K562 (cell line): ENCODE measurements around the gene WWC2. TPM values are rescaled to one million over a fixed set of nuclear protein-coding genes. Genes with fewer than 3 reads are reported as not detected.

ENCODE experiments used
- ATAC-seq: fragments of 200-7000 bp; cut with Tn5 transposase; 3 replicates; pipeline ENCODE4 v1.9.1; 2020; ENCODE audit warnings: moderate library complexity
- BruUV-seq: library from RNA; stranded (reverse); fragments of 400-500 nt; replicated peaks from 2 replicates; lab custom pipeline; 2021; lab: Mats Ljungman, UMichigan
- CTCF ChIA-PET: fragments of 300-600 bp; formaldehyde crosslinking; extraction: SDS; loops from one replicate; lab custom pipeline; 2021; ENCODE audit warnings: low intra/inter-chr PET ratio; lab: Yijun Ruan, JAX
- POLR2A ChIA-PET: fragments of 300-600, 350-650 bp; sonication (Branson Sonifier 250); formaldehyde crosslinking; extraction: SDS; loops from one replicate; lab custom pipeline; 2021; ENCODE audit warnings: antibody characterized with exemption, inconsistent platforms; lab: Yijun Ruan, JAX
- DNase-seq, 4 experiments: peaks; one replicate each; pipeline versions ENCODE4 v3.0.0 to v3.0.0-alpha.2; 2011 to 2018; ENCODE audit warnings: low spot score in 3 of 4, mixed read lengths in 3 of 4; ENCODE audit errors: extremely low read depth in 1 of 4
- FAIRE-seq: peaks from 2 replicates; lab custom pipeline; 2011; peaks lifted over from hg19 to GRCh38; lab: Jason Lieb, UNC
- H2AFZ ChIP-seq: 2 replicates; pipeline ENCODE4 v1.6.0; 2011; ENCODE audit warnings: low read depth, low read length, control low read depth, inconsistent platforms
- H3K27ac ChIP-seq: fragments of 200-600 bp; 3 replicates; pipeline ENCODE4 v1.8.0; 2011; ENCODE audit warnings: low read depth, mild to moderate bottlenecking, control low read depth, inconsistent platforms, low read length, moderate library complexity, mixed read lengths; ENCODE audit errors: extremely low read depth
- H3K27me3 ChIP-seq, 2 experiments: fragments of 300-600 bp in 1 of 2; 2 replicates in 1 of 2; 3 replicates in 1 of 2; pipeline versions ENCODE4 v1.6.0 to v1.8.0; 2011; ENCODE audit warnings: inconsistent platforms in 2 of 2, low read length in 2 of 2, mild to moderate bottlenecking in 1 of 2, mixed read lengths in 1 of 2, moderate library complexity in 1 of 2; ENCODE audit not compliant: control insufficient read depth in 2 of 2, insufficient read depth in 2 of 2
- H3K36me3 ChIP-seq: fragments of 300-600 bp; 3 replicates; pipeline ENCODE4 v1.8.0; 2011; ENCODE audit warnings: mild to moderate bottlenecking, low read length, inconsistent platforms; ENCODE audit not compliant: control insufficient read depth, insufficient read depth
- H3K4me1 ChIP-seq, 2 experiments: fragments of 200-600 bp in 1 of 2; replicated peaks in 1 of 2; 2 replicates in 1 of 2; 3 replicates in 1 of 2; pipeline versions ENCODE4 v1.5.1 to v1.8.0; 2011; ENCODE audit warnings: inconsistent platforms in 2 of 2, low read length in 2 of 2, mild to moderate bottlenecking in 1 of 2, mixed read lengths in 1 of 2, moderate library complexity in 1 of 2; ENCODE audit not compliant: control insufficient read depth in 2 of 2, insufficient read depth in 2 of 2
- H3K4me2 ChIP-seq: 2 replicates; pipeline ENCODE4 v1.6.1; 2011; ENCODE audit warnings: low read length, control low read depth, inconsistent platforms, mixed read lengths; ENCODE audit not compliant: insufficient read depth
- H3K4me3 ChIP-seq: fragments of 200-600 bp; sonication (generic), shearing (Covaris generic); 2 replicates; pipeline ENCODE4 v1.5.1; 2016; ENCODE audit warnings: control low read depth, inconsistent platforms
- H3K79me2 ChIP-seq: fragments of 200-600 bp; 3 replicates; pipeline ENCODE4 v1.8.0; 2011; ENCODE audit warnings: low read length, inconsistent platforms; ENCODE audit not compliant: control insufficient read depth, insufficient read depth
- H3K9ac ChIP-seq, 2 experiments: 2 replicates each; pipeline versions ENCODE4 v1.6.0 to v1.6.1; 2011; ENCODE audit warnings: low read depth in 2 of 2, low read length in 2 of 2, control low read depth in 1 of 2, inconsistent platforms in 1 of 2, mild to moderate bottlenecking in 1 of 2, mixed read lengths in 1 of 2; ENCODE audit not compliant: insufficient read depth in 1 of 2
- H3K9me1 ChIP-seq: one replicate; pipeline ENCODE4 v1.6.0; 2011; ENCODE audit warnings: inconsistent platforms, mild to moderate bottlenecking, low read length, moderate library complexity; ENCODE audit not compliant: control insufficient read depth, insufficient read depth
- H3K9me3 ChIP-seq: replicated peaks from 2 replicates; pipeline ENCODE4 v1.5.1; 2011; ENCODE audit warnings: low read depth, low read length, inconsistent platforms; ENCODE audit not compliant: control insufficient read depth, insufficient read depth
- H4K20me1 ChIP-seq: replicated peaks from 2 replicates; pipeline ENCODE4 v1.6.1; 2011; ENCODE audit warnings: low read length, inconsistent platforms, mixed read lengths; ENCODE audit not compliant: control insufficient read depth, insufficient read depth
- AFF1 ChIP-seq, 2 experiments: fragments of 450-650 bp; IDR thresholded peaks; 2 replicates each; pipeline ENCODE4 v1.6.1; 2018; ENCODE audit warnings: mild to moderate bottlenecking in 2 of 2, low read depth in 1 of 2; ENCODE audit not compliant: partially characterized antibody in 2 of 2
- CBX8 ChIP-seq: fragments of 200-600 bp; sonication (generic); IDR thresholded peaks from 2 replicates; pipeline ENCODE4 v1.6.1; 2012; ENCODE audit warnings: borderline replicate concordance, mixed run types, low read depth, mild to moderate bottlenecking, moderate library complexity, mixed read lengths, low read length, control low read depth, inconsistent platforms; ENCODE audit not compliant: poor library complexity, severe bottlenecking; ENCODE audit errors: extremely low read depth
- CTCFL ChIP-seq: IDR thresholded peaks from 2 replicates; pipeline ENCODE4 v1.6.1; 2011; ENCODE audit warnings: borderline replicate concordance, low read depth, mild to moderate bottlenecking, moderate library complexity, low read length; ENCODE audit not compliant: insufficient read depth, poor library complexity, severe bottlenecking
- FOSL1 ChIP-seq: fragments of 200-800 bp; sonication (Bioruptor generic); conservative IDR thresholded peaks from 2 replicates; pipeline ENCODE4 v1.6.1; 2016; ENCODE audit warnings: missing genetic modification characterization, missing compliant biosample characterization
- HDGF ChIP-seq: fragments of 450-650 bp; IDR thresholded peaks from 2 replicates; pipeline ENCODE4 v1.6.1; 2016
- KLF13 ChIP-seq: fragments of 450-650 bp; IDR thresholded peaks from 2 replicates; pipeline ENCODE4 v1.6.1; 2016; ENCODE audit warnings: missing genetic modification characterization, low read depth, mild to moderate bottlenecking, missing compliant biosample characterization, moderate library complexity, borderline replicate concordance
- L3MBTL2 ChIP-seq: fragments of 450-650 bp; IDR thresholded peaks from 2 replicates; pipeline ENCODE4 v1.6.1; 2016; ENCODE audit warnings: mild to moderate bottlenecking, moderate library complexity
- NBN ChIP-seq: fragments of 450-650 bp; IDR thresholded peaks from 2 replicates; pipeline ENCODE4 v1.6.1; 2016; ENCODE audit warnings: low read depth, mild to moderate bottlenecking
- RBM22 ChIP-seq: fragments of 200-400 bp; formaldehyde crosslinking; IDR thresholded peaks from 2 replicates; pipeline ENCODE4 v1.6.1; 2018; ENCODE audit warnings: low read length, low read depth; ENCODE audit not compliant: poor library complexity, severe bottlenecking
- SUPT5H ChIP-seq: fragments of 450-650 bp; IDR thresholded peaks from 2 replicates; pipeline ENCODE4 v1.6.1; 2016
- TCF15 ChIP-seq: fragments of 250-450 bp; sonication (Bioruptor Pico); IDR thresholded peaks from 2 replicates; pipeline ENCODE4 v1.8.0; 2022; ENCODE audit warnings: moderate library complexity, mild to moderate bottlenecking, inconsistent platforms
- TOE1 ChIP-seq, 2 experiments: fragments of 450-650 bp in 1 of 2; sonication (generic) in 1 of 2; formaldehyde crosslinking in 1 of 2; IDR thresholded peaks; 2 replicates each; pipeline versions ENCODE4 v1.7.1 to v1.8.0; 2016 to 2022; ENCODE audit warnings: borderline replicate concordance in 2 of 2, mild to moderate bottlenecking in 2 of 2, antibody characterized with exemption in 1 of 2, inconsistent platforms in 1 of 2, low read depth in 1 of 2, missing genetic modification reagents in 1 of 2, moderate library complexity in 1 of 2
- ZNF133 ChIP-seq: fragments of 250-450 bp; sonication (Bioruptor Pico); IDR thresholded peaks from 2 replicates; pipeline ENCODE4 v1.4.0; 2020; ENCODE audit warnings: mild to moderate bottlenecking
- ZNF696 ChIP-seq: fragments of 250-450 bp; sonication (Bioruptor Pico); conservative IDR thresholded peaks from 2 replicates; pipeline ENCODE4 v1.4.0; 2020; ENCODE audit warnings: mild to moderate bottlenecking, moderate library complexity
- WGBS: fragments of 100-300 bp; shearing (Covaris generic); methylation state at CpG from one replicate; pipeline ENCODE4 v1.1.6; 2016; ENCODE audit warnings: low coverage, mixed read lengths; ENCODE audit not compliant: insufficient coverage; ENCODE audit errors: missing lambda C conversion rate; 5-methylcytosine and 5-hydroxymethylcytosine counted together
- in situ Hi-C: fragments of 300-500 bp; cut with MboI; formaldehyde crosslinking; loops from 4 replicates; pipeline ENCODE4 v1.15.0; 2018; ENCODE audit warnings: inconsistent platforms, mixed read lengths
- intact Hi-C: fragments of 100-400 bp; cut with micrococcal nuclease; formaldehyde crosslinking; loops from 2 replicates; pipeline ENCODE4 v1.14.2; 2022
- polyA plus RNA-seq, 8 experiments: library from polyadenylated mRNA; depleted of rRNA in 4 of 8; stranded (reverse) in 5 of 8; unstranded in 3 of 8; fragments of >200 nt; fragmentation: Nextera tagmentation in 2 of 8; fragmentation: Illumina TruSeq in 1 of 8; extraction: Ambion mirVana in 2 of 8; extraction: Trizol in 1 of 8; gene quantifications; 2 replicates each; pipeline versions ENCODE4 v1.2.1 to v1.2.3, GENCODE V29; 2011 to 2014; ENCODE audit warnings: inconsistent platforms in 1 of 8, missing spikeins in 1 of 8
- total RNA-seq, 7 experiments: library from RNA; depleted of rRNA in 6 of 7; stranded (reverse); fragments of >200 nt in 6 of 7; fragmentation: Illumina TruSeq in 2 of 7; extraction: Trizol in 2 of 7; gene quantifications; 2 replicates each; pipeline versions ENCODE4 v1.2.1 to v1.2.3, GENCODE V29; 2011 to 2021; ENCODE audit warnings: low replicate concordance in 1 of 7

WWC2 gene
- total and polyA plus RNA-seq, 9 of the 15 experiments (the other 6 are each of a cell fraction or from before 2014, with no cell fraction given): 3.7 to 39.4 (median 19.6) TPM

- no TSS peak for BruUV-seq
- Histone ChIP-seq H3K4me3 (no peak overlapping the region), H3K9me1 (no peaks in the 10 kb centered on the region), H3K9me3 (no peaks in the 10 kb centered on the region), H3K36me3 (no peaks in the 10 kb centered on the region), H3K79me2 (peaks cover 22% of the 10 kb centered on the region), H2AFZ (no peak overlapping the region), H3K27me3 (no peaks in the 10 kb centered on the region), H3K9ac (no peak overlapping the region), H3K27ac (no peak overlapping the region), H3K4me1 (peaks cover 0 to 10% of the 10 kb centered on the region in 2 experiments; a peak in 2 of 5 replicates), H4K20me1 (no peaks in the 10 kb centered on the region), H3K4me2 (no peak overlapping the region)
- CTCF ChIA-PET: no interaction called here
- POLR2A ChIA-PET: no interaction called here
- intact Hi-C loops: no loop called here
- ATAC-seq: peak; percentile 54
- FAIRE-seq: no peak
- 73% methylated on average over 3 of the region's 3 CpGs for WGBS
- no peak for DNase-seq
- in situ Hi-C loops: no loop called here
- TF ChIP-seq NBN (no peak), SUPT5H (no peak), KLF13 (no peak), FOSL1 (tag) (no peak), HDGF (no peak), AFF1 (IDR thresholded peaks at IDR 0.05; ENCODE audit: low read depth in 1 of 2, partially characterized antibody in 2 of 2) (no peak), TOE1 (IDR thresholded peaks at IDR 0.05; ENCODE audit: borderline replicate concordance) (no peak), TOE1 (CRISPR knock-in tag; IDR thresholded peaks at IDR 0.05; ENCODE audit: borderline replicate concordance, low read depth) (no peak), ZNF133 (CRISPR knock-in tag) (no peak), RBM22 (no peak), L3MBTL2 (no peak), TCF15 (CRISPR knock-in tag) (no peak), ZNF696 (CRISPR knock-in tag) (no peak), CBX8 (no peak), CTCFL (no peak)
Observed at GRCh38 chr4:183136855-183137254, 37.8 kb downstream of the WWC2 start.
